Testis (tissue), 2 donors: Measurements from ENCODE around the gene AAMDC.
"Not testable (repeated sequence)": the region's sequence is repeated elsewhere in the genome, so short reads cannot be mapped to it uniquely, and the experiment has no call there.

Source experiments
- CTCF ChIP-seq, 3 experiments: fragments of 450-650 bp in 2 of 3; fragments of 200-600 bp in 1 of 3; sonication (generic) in 1 of 3; IDR thresholded peaks; one replicate each; pipeline ENCODE4 v1.5.1; 2016 to 2019; ENCODE audit warnings: antibody characterized with exemption in 3 of 3, mild to moderate bottlenecking in 2 of 3, moderate library complexity in 1 of 3
- POLR2A ChIP-seq: fragments of 450-650 bp; IDR thresholded peaks from one replicate; pipeline ENCODE4 v1.6.1; 2017; ENCODE audit warnings: antibody characterized with exemption, mild to moderate bottlenecking, moderate library complexity

- TF ChIP-seq CTCF (IDR thresholded peaks at IDR 0.05); POLR2A: not testable (repeated sequence)
Observed at GRCh38 chr11:77894949-77895348, 74.0 kb downstream of the AAMDC start.
